Loucy (cell line): ENCODE data around the gene CDK3.

ENCODE experiments used
- CTCF ChIP-seq: fragments of 200-600 bp; sonication (generic); conservative IDR thresholded peaks from 2 replicates; pipeline ENCODE4 v1.5.1; 2014; ENCODE audit warnings: mild to moderate bottlenecking, antibody characterized with exemption, low read length
- EZH2phosphoT487 ChIP-seq: fragments of 200-600 bp; IDR thresholded peaks from 2 replicates; pipeline ENCODE4 v1.6.1; 2018; ENCODE audit warnings: antibody characterized with exemption, mild to moderate bottlenecking, moderate library complexity, borderline replicate concordance

GRCh38 chr17:75985986-75986385 lies 14.7 kb upstream of the CDK3 start:
- TF ChIP-seq CTCF (no peak), EZH2phosphoT487 (no peak)
